Measurements from ENCODE around the gene ZMIZ1. TPM values are rescaled to one million over a fixed set of nuclear protein-coding genes. Genes with fewer than 3 reads are reported as not detected.

The ZMIZ1 gene
- total and polyA plus RNA-seq, 8 donors: 63.1 to 87.2 (median 76.8) TPM

DNA sequence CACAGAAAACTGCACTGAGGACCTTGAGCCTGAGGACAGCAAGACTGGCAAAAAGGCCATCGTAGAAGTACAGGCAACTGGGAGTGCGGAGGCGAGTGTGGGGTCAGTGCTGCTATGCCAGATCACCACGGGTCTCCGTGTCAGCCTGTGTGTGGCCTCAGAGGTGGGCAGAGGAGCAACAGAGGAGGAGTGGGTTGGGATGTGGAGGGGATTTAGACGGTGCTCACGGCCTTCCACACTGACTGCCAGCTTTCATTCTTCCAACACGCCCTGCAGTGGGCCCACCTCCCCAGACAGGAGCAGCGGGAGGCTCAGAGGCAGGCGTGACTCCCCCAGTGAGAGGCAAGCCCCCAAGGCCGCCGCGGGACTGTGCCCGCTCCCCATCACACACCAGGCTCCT is 17.0 kb upstream of the ZMIZ1 start:
- no peaks in the 10 kb centered on the region for H3K9me3 ChIP-seq
- no peak overlapping the region for H3K4me3 ChIP-seq
- no peak for ATAC-seq
- H3K4me1 ChIP-seq: peaks cover 4 to 44% of the 10 kb centered on the region in 2 donors
- no peak overlapping the region for H3K27ac ChIP-seq
- TF ChIP-seq, protein P1, sequence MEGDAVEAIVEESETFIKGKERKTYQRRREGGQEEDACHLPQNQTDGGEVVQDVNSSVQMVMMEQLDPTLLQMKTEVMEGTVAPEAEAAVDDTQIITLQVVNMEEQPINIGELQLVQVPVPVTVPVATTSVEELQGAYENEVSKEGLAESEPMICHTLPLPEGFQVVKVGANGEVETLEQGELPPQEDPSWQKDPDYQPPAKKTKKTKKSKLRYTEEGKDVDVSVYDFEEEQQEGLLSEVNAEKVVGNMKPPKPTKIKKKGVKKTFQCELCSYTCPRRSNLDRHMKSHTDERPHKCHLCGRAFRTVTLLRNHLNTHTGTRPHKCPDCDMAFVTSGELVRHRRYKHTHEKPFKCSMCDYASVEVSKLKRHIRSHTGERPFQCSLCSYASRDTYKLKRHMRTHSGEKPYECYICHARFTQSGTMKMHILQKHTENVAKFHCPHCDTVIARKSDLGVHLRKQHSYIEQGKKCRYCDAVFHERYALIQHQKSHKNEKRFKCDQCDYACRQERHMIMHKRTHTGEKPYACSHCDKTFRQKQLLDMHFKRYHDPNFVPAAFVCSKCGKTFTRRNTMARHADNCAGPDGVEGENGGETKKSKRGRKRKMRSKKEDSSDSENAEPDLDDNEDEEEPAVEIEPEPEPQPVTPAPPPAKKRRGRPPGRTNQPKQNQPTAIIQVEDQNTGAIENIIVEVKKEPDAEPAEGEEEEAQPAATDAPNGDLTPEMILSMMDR (IDR thresholded peaks at IDR 0.05): no peak
- intact Hi-C loops (cut with DNase I): no loop called here
- no peaks in the 10 kb centered on the region for H3K36me3 ChIP-seq
- DNase-seq: peak in 1 of 4 donors; percentile 23
- H3K27me3 ChIP-seq: no peaks in the 10 kb centered on the region

DNA sequence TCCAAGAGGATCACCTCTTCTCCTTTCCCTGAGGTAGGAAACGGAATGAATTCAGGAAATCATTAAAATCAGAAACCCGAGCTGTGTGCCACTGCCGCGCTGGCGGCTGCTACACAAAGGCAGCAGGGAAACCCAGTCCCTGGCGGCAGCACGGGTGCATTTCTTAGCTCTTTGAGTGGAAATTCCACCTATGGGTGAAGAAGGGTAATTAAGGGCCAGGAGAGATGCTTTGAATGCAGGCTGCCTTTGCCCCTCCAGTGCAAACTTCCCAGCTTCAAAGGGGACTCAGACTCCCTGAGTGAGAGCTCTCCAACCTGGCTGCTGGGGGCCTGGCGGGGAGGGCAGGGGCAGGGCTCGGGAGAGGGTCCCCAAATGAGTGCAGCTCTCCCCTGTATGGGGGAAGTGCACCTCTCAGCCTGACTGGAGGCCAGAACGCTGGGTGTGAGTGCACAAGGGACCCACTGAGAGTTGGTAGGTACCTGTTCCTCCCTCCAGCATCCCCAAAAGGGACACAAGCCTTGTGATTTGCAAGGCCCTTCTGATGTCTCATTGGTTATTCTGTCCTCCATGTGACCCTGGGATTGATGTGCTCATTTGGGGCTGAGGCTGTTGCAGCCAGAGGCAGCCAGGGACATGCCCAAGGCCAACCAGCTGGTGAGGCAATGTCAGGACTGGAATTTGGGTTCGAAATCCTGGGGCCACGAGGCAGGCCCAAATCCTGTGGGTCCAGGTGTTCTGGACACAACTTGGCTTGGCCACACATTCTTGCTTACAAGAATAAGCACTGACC is 16.3 kb upstream of the ZMIZ1 start:
- no peaks in the 10 kb centered on the region for H3K27me3 ChIP-seq
- H3K4me1 ChIP-seq: peaks cover 4 to 36% of the 10 kb centered on the region in 2 donors
- TF ChIP-seq, protein P1 (IDR thresholded peaks at IDR 0.05): peak; percentile 18 to 24
- DNase-seq (peak in 2 of 4 donors; percentile 32 to 42), ATAC-seq (peak; percentile 56)
- no peaks in the 10 kb centered on the region for H3K9me3 ChIP-seq
- H3K27ac ChIP-seq: no peak overlapping the region
- no peaks in the 10 kb centered on the region for H3K36me3 ChIP-seq
- no peak overlapping the region for H3K4me3 ChIP-seq
- intact Hi-C loops (cut with DNase I): no loop called here

DNA sequence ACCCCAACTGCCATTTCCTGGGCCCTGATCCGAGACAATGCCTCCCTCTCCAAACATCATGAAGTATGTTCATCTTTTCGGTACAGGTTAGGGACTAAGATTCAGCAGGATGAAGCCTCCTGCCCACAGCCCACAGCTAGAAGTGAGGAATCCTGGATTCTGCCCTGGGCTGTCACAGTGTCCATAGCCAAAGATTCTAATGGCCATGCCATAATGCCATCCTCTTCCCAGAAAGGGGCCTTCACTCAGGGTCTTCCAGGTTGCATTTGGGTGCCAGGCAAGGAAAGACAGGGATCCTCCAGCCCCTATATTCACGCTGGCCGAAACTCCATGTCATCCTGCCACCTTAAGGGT is 15.7 kb upstream of the ZMIZ1 start:
- Histone ChIP-seq H3K27ac (no peak overlapping the region), H3K27me3 (no peaks in the 10 kb centered on the region), H3K9me3 (no peaks in the 10 kb centered on the region), H3K4me3 (no peak overlapping the region), H3K4me1 (peaks cover 4 to 31% of the 10 kb centered on the region in 2 donors), H3K36me3 (no peaks in the 10 kb centered on the region)
- intact Hi-C loops (cut with DNase I): no loop called here
- ATAC-seq (no peak), DNase-seq (no peak)
- TF ChIP-seq, protein P1 (IDR thresholded peaks at IDR 0.05): no peak

DNA sequence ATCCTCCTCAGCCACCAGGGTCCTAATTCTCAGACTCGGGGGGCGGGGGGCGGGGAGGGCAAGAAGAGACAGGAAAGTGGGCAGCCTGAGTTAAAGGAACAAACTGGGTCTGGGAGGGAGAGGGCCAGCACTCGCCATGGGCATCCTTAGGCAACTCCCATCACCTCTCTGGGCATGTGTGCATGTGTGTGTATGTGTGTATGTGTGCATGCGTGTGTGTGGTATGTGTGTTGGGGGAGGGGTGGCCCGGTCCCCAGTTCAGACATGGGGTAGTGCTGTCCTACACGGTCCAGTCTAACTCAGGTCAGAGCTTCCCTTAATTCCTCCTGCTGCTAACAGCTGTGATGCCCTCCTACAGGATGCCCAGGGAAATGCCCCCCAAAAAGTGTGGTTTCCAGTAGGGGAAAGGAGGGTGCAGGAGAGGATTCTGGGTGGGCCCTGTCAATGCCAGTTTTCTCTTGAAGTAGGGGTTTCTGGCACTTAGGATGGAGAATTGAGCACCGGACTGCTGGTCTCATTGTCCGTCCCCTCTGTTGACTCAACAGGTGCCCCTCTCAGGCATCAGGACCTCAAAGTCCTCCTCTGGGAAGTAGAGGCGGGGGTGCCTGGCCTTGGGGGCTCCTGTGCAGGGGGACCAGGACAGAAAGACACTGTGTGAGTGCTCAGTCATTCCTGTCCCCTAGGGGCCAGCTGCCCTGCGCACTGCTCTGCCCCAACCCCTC is 15.1 kb upstream of the ZMIZ1 start:
- DNase-seq: peak in 1 of 4 donors; percentile 10
- TF ChIP-seq, protein P1 (IDR thresholded peaks at IDR 0.05): no peak
- Histone ChIP-seq H3K27me3 (no peaks in the 10 kb centered on the region), H3K36me3 (no peaks in the 10 kb centered on the region), H3K9me3 (no peaks in the 10 kb centered on the region), H3K4me1 (peaks cover 4 to 25% of the 10 kb centered on the region in 2 donors), H3K4me3 (no peak overlapping the region), H3K27ac (no peak overlapping the region)
- no peak for ATAC-seq
- intact Hi-C loops (cut with DNase I): no loop called here

All from left lung (tissue), 10 donors.